22Rv1 (cell line): ENCODE measurements around the gene KNG1.

Source experiments
- H3K27ac ChIP-seq: fragments of 450-650 bp; 2 replicates; pipeline ENCODE4 v1.5.1; 2017
- CTCF ChIP-seq: fragments of 450-650 bp; IDR thresholded peaks from 2 replicates; pipeline ENCODE4 v1.5.1; 2017; ENCODE audit warnings: mild to moderate bottlenecking
- ZFX ChIP-seq: fragments of 450-650 bp; IDR thresholded peaks from 2 replicates; pipeline ENCODE4 v1.6.1; 2017; ENCODE audit warnings: antibody characterized with exemption, borderline replicate concordance

Gene KNG1

GRCh38 chr3:186760141-186760833, 43.1 kb downstream of the KNG1 start:
- TF ChIP-seq CTCF (no peak), ZFX (no peak)
- no peak overlapping the region for H3K27ac ChIP-seq

GRCh38 chr3:186760897-186761447, 43.8 kb downstream of the KNG1 start:
- no peak overlapping the region for H3K27ac ChIP-seq
- TF ChIP-seq CTCF (no peak), ZFX (no peak)

DNA sequence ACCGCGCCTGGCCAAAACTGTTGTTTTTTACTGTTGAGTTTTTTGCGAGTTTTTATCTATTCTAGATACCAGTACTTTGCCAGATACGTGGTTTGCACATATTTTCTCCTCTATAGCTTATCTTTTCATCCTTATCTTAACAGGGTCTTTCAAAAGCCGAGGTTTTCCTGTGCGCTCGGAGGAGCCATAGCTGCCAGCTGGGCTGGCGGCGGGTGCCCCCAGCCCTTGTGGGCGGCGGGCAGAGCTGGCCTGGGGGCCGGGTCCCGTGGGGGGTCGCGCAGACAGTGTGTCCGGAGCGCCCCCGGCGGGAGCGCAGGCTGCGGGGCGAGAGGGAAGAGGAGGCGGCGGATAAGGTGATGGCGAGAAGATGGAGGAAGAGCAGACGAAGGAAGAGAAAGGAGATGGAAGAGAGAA, 55.1 kb downstream of the KNG1 start:
- no peak for TF ChIP-seq CTCF
- no peak for TF ChIP-seq ZFX
- H3K27ac ChIP-seq = no peak overlapping the region

DNA sequence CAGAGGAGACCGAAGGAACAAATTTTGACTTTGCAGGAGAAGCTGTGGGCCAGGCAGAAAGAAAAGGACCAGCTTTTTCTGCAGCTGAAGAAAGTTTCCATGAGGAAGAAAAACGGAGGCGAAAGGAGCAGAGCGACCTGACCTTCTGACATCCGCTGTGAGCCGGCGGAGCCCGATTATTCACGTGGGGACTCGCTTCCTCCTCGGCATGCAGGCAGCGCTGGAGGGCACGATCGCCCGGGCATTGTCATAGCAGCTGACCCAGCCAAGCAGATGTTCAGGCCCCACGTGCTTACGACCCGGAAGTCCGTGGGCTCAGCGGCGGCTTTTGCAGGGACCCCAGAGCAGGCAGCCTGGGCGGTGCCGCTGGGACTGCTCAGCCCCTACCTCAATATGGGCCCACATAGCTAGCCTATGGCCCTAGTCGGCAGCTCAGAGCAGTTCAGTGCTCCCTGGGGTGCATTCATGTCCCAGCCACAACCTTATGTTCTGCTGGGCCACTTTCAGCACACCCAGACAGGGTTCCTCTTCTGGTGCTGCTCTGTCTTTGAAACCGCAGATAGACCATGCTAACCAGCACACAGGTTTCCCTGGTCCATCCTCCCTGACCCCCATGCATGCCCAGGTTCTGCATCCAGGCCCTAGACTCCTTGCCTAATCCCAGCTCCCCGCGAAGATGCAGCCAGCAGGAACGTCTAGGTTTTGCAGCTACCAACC, 55.7 kb downstream of the KNG1 start:
- H3K27ac ChIP-seq = no peak overlapping the region
- TF ChIP-seq CTCF = no peak
- no peak for TF ChIP-seq ZFX

DNA sequence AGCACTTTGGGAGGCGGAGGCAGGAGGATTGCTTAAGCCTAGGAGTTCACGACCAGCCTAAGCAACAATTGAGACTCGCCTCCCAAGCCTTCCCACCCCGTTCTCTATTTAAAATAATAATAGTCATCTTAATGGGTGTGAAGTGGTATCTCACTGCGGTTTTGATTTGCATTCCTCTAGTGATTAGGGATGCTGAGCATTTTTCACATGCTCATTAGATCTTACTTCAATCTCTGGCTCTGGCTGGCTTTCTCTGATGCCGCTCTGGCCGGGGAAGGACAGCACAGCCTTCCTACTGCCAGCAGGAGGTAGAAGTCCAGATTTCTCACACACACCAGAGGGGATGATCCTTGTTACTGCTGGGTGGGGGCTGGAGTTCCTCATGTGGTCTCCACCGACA, 58.8 kb downstream of the KNG1 start:
- H3K27ac ChIP-seq = no peak overlapping the region
- TF ChIP-seq ZFX (no peak), CTCF (no peak)

- no peak overlapping the region for H3K27ac ChIP-seq
- no peak for TF ChIP-seq ZFX
- TF ChIP-seq CTCF = no peak
Observed at GRCh38 chr3:186779204-186779603, 62.0 kb downstream of the KNG1 start.

DNA sequence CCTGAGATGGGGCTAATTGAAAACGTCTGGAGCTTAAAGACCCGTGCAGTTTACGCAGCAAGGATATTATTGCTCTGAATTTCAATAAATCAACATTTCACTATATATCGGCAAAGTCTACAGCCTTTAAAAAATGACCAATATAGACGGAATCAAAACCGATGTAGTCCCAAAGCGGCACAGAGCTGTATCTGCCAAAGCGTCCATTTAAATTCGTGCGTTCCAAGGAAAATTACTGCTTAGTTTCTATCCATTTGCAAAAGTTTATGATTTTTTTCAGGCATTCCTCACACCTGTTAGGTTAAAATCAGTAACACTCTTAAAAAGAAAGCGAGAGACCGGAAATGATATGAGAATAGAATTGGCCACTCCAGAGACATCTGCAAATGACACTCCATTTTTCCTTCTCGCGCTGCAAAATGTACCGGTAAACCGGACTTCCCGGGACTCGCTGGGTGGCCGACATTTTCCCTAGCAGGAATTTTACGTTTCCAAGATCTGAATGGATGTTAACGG, 65.4 kb downstream of the KNG1 start:
- H3K27ac ChIP-seq = peak overlapping the region; percentile 97
- TF ChIP-seq CTCF = no peak
- TF ChIP-seq ZFX = no peak
